ENCODE measurements around the gene UFL1. TPM values are rescaled to one million over a fixed set of nuclear protein-coding genes. Genes with fewer than 3 reads are reported as not detected.

Gene UFL1
- total RNA-seq, 2 donors from 2014 or later: 21.5 to 28.6 TPM

DNA sequence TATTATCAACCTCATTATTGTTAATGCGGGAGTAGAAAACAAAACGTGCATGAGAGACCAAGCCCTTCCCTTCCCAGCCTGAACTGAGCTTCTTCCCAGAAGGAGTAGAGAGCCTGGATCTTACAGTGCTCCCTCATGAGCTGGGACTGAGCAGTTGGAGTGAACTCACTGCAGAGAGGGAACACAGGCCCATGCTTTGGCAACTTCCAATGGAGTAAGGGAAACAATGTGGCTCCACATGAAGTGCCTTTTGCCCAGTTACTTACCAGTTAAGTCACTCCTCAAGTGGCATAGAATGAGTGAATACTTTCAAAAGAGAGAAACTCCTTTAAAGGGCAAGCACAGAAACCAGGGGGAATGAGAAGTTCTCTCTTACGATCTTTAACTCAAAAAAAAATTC is 53.8 kb downstream of the UFL1 start:
- Histone ChIP-seq H3K27ac (no peak overlapping the region), H3K4me1 (no peaks in the 10 kb centered on the region), H3K9me3 (no peaks in the 10 kb centered on the region), H3K4me3 (no peak overlapping the region), H3K36me3 (no peaks in the 10 kb centered on the region), H3K9ac (ENCODE audit: low read depth in 2 of 2, low read length in 2 of 2) (no peak overlapping the region), H3K27me3 (no peaks in the 10 kb centered on the region)
- TF ChIP-seq, protein P1, sequence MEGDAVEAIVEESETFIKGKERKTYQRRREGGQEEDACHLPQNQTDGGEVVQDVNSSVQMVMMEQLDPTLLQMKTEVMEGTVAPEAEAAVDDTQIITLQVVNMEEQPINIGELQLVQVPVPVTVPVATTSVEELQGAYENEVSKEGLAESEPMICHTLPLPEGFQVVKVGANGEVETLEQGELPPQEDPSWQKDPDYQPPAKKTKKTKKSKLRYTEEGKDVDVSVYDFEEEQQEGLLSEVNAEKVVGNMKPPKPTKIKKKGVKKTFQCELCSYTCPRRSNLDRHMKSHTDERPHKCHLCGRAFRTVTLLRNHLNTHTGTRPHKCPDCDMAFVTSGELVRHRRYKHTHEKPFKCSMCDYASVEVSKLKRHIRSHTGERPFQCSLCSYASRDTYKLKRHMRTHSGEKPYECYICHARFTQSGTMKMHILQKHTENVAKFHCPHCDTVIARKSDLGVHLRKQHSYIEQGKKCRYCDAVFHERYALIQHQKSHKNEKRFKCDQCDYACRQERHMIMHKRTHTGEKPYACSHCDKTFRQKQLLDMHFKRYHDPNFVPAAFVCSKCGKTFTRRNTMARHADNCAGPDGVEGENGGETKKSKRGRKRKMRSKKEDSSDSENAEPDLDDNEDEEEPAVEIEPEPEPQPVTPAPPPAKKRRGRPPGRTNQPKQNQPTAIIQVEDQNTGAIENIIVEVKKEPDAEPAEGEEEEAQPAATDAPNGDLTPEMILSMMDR (IDR thresholded peaks at IDR 0.05): no peak
- intact Hi-C loops (cut with DNase I): no loop called here
- no peak for DNase-seq

DNA sequence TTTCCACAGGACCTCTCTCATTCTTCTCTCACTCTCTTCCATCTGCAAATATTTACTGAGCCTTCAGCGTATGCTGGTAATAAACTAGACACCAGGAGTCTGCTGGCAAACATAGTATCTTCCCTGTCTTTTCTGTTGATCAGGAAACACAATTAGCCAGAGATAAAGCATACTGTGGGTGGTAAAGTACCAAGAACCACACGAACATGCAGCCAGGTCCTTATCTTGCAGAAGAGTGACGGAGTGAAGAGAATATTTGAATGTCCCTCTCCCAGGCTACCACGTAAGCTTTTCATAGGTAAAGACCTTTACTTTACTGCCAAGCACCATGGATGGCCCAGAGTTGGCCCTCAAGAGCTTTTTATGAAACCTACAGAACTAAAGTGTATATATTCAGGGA is 54.6 kb downstream of the UFL1 start:
- Histone ChIP-seq H3K27ac (no peak overlapping the region), H3K4me1 (no peaks in the 10 kb centered on the region), H3K9me3 (no peaks in the 10 kb centered on the region), H3K4me3 (no peak overlapping the region), H3K27me3 (no peaks in the 10 kb centered on the region), H3K36me3 (no peaks in the 10 kb centered on the region), H3K9ac (ENCODE audit: low read depth in 2 of 2, low read length in 2 of 2) (no peak overlapping the region)
- TF ChIP-seq, protein P1 (IDR thresholded peaks at IDR 0.05): no peak
- intact Hi-C loops (cut with DNase I): no loop called here
- no peak for DNase-seq

DNA sequence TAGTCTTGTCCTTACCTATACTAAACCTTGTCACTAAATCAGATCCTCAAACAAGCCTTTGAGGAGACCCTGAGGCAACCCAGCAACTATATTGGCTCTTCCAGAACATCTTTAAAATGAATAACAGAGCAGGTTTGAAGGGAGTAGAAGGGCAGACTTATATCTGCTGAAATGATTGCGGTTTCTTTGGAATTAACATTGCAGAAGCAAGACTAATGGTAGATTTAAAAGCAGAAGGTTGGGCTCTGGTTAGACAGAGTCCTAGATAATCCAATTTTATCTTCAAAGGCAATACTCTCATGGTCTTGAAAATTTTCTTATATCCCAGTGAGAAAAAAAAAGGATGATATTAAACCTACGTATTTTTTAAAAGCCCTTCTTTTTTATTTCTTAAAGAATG is 60.4 kb downstream of the UFL1 start:
- Histone ChIP-seq H3K9me3 (no peaks in the 10 kb centered on the region), H3K27me3 (no peaks in the 10 kb centered on the region), H3K4me3 (no peak overlapping the region), H3K27ac (no peak overlapping the region), H3K9ac (ENCODE audit: low read depth in 2 of 2, low read length in 2 of 2) (no peak overlapping the region), H3K36me3 (no peaks in the 10 kb centered on the region), H3K4me1 (no peaks in the 10 kb centered on the region)
- TF ChIP-seq, protein P1 (IDR thresholded peaks at IDR 0.05): no peak
- DNase-seq: no peak
- intact Hi-C loops (cut with DNase I): no loop called here

DNA sequence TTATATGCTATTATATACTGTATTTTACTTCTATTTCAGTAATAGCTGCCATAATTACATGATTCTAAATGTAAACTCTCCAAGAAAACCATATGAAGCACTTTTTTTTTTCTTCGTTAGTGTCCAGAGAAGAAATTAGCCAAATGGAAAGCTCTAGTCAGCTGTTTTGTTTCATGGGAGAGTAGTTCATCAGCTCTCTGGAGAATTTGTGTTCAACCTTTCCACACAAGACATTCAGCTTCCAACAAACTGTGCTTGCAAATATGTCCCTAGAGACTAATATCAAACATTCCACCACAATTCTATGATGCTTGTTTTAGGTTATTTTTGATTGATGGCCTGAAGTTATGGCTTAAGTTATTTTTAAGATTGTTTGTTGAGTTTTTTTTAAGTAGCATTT is 60.8 kb downstream of the UFL1 start:
- no peak overlapping the region for H3K27ac ChIP-seq
- no peaks in the 10 kb centered on the region for H3K27me3 ChIP-seq
- DNase-seq: no peak
- H3K4me1 ChIP-seq: no peaks in the 10 kb centered on the region
- no peaks in the 10 kb centered on the region for H3K36me3 ChIP-seq
- intact Hi-C loops (cut with DNase I): no loop called here
- no peak overlapping the region for H3K4me3 ChIP-seq
- no peak overlapping the region for H3K9ac ChIP-seq (ENCODE audit: low read depth in 2 of 2, low read length in 2 of 2)
- TF ChIP-seq, protein P1 (IDR thresholded peaks at IDR 0.05): no peak
- no peaks in the 10 kb centered on the region for H3K9me3 ChIP-seq

DNA sequence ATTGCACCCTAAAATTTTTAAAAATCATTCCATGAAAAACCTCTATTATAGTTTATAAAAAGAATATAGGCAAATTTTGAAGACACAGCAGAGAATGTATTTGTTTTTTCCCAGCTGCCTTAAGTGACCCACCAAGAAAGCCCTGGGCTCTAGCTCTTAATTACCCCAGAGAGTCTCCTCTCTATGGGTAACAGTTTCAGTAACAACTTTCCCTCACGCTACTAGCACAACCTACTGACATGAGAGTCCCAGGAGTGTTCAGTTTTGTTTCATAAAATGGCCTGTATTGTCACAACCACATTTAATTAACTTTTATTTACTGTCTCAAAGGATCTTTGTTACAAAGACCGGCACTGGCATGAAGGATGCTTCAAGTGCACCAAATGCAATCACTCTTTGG is 82.8 kb downstream of the UFL1 start:
- H3K4me1 ChIP-seq: no peaks in the 10 kb centered on the region
- no peak overlapping the region for H3K9ac ChIP-seq (ENCODE audit: low read depth in 2 of 2, low read length in 2 of 2)
- H3K27ac ChIP-seq: no peak overlapping the region
- TF ChIP-seq, protein P1 (IDR thresholded peaks at IDR 0.05): no peak
- no peak overlapping the region for H3K4me3 ChIP-seq
- intact Hi-C loops (cut with DNase I): no loop called here
- no peaks in the 10 kb centered on the region for H3K27me3 ChIP-seq
- no peaks in the 10 kb centered on the region for H3K9me3 ChIP-seq
- no peaks in the 10 kb centered on the region for H3K36me3 ChIP-seq
- DNase-seq: no peak

Other genes with a start within 250 kb of the UFL1 start
- 1 to 10 TPM; 1.0 to 1.8 TPM for gene FHL5, start 41.3 kb downstream of the UFL1 start, total RNA-seq

Measured in colonic mucosa (tissue), 4 donors.